Lower lobe of right lung (tissue), 2 donors: ENCODE data around the gene C1orf53. TPM values are rescaled to one million over a fixed set of nuclear protein-coding genes. Genes with fewer than 3 reads are reported as not detected.

Experiments used
- ATAC-seq, 2 donors: fragments of 200-7000 bp; cut with Tn5 transposase; one replicate each; pipeline ENCODE4 v1.9.1; 2020 to 2022; ENCODE audit warnings: mild to moderate bottlenecking in 2 of 2, moderate library complexity in 2 of 2
- DNase-seq: peaks from one replicate; pipeline ENCODE4 v3.0.0-alpha.2; 2020
- H3K27ac ChIP-seq: fragments of 200-600 bp; one replicate; pipeline ENCODE4 v1.8.0; 2022
- H3K27me3 ChIP-seq: fragments of 200-600 bp; one replicate; pipeline ENCODE4 v1.8.0; 2022; ENCODE audit warnings: low read depth
- H3K36me3 ChIP-seq: fragments of 200-600 bp; one replicate; pipeline ENCODE4 v1.8.0; 2022; ENCODE audit warnings: mild to moderate bottlenecking
- H3K4me1 ChIP-seq: fragments of 200-600 bp; one replicate; pipeline ENCODE4 v1.8.0; 2022
- H3K4me3 ChIP-seq: fragments of 200-600 bp; one replicate; pipeline ENCODE4 v1.8.0; 2022; ENCODE audit warnings: mild to moderate bottlenecking
- H3K9me3 ChIP-seq: fragments of 200-600 bp; one replicate; pipeline ENCODE4 v1.8.0; 2022
- CTCF ChIP-seq: fragments of 200-600 bp; IDR thresholded peaks from one replicate; pipeline ENCODE4 v1.8.0; 2022; ENCODE audit warnings: antibody characterized with exemption, mild to moderate bottlenecking
- intact Hi-C: fragments of 100-400 bp; cut with DNase I; formaldehyde crosslinking; loops from one replicate; pipeline ENCODE4 v1.11.0; 2022
- total RNA-seq: library from RNA; stranded (reverse); fragmentation: NEBNext Ultra II Directional; extraction: Animal tissue kit (Norgen Biotek cat#: 25700); gene quantifications from one replicate; pipeline ENCODE4 v1.2.1, GENCODE V29; 2021
- donor health status: DM: no; HTN: yes; CAD: no; lungs with severe emphysema.

The C1orf53 gene
- total RNA-seq, 1 donor from 2014 or later: 2.0 TPM

DNA sequence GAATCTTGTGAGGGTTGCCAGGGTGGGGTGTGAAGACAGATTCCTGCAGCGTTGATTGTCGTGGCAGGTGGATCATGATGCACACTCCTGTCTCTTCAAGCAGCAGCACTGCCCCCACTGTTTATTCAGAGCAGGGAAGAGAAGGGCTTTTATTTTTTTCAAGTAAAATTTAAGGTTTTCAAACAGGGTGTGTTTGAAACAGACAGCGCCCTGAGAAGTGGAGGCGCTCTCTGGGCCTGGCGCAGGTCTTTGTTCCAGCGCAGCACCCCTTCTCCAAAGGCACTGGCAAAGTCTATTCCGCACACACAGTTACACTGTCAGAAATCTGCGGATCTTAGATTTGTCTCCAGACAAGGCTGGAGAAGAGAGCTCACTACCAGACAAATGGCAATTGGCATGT lies 7.0 kb downstream of the C1orf53 start:
- Histone ChIP-seq H3K27ac (no peak overlapping the region), H3K9me3 (no peaks in the 10 kb centered on the region), H3K27me3 (peaks cover 88% of the 10 kb centered on the region), H3K4me1 (peaks cover 36% of the 10 kb centered on the region), H3K4me3 (no peak overlapping the region), H3K36me3 (no peaks in the 10 kb centered on the region)
- intact Hi-C loops: no loop called here
- DNase-seq (no peak), ATAC-seq (no peak)
- no peak for TF ChIP-seq CTCF

- Histone ChIP-seq H3K4me3 (peak overlapping the region; percentile 32), H3K9me3 (no peaks in the 10 kb centered on the region), H3K4me1 (peaks cover 36% of the 10 kb centered on the region), H3K27ac (no peak overlapping the region), H3K27me3 (peaks cover 88% of the 10 kb centered on the region), H3K36me3 (no peaks in the 10 kb centered on the region)
- no peak for TF ChIP-seq CTCF
- intact Hi-C loops: no loop called here
- DNase-seq: no peak
- no peak for ATAC-seq
Observed at GRCh38 chr1:197910120-197910991, 7.9 kb downstream of the C1orf53 start.

- Histone ChIP-seq H3K9me3 (no peaks in the 10 kb centered on the region), H3K36me3 (no peaks in the 10 kb centered on the region), H3K4me3 (peak overlapping the region; percentile 32), H3K27me3 (peaks cover 97% of the 10 kb centered on the region), H3K27ac (no peak overlapping the region), H3K4me1 (peaks cover 46% of the 10 kb centered on the region)
- ATAC-seq (peak; percentile 7 to 25), DNase-seq (peak; percentile 34)
- intact Hi-C loops: no loop called here
- no peak for TF ChIP-seq CTCF
Observed at GRCh38 chr1:197911111-197911856, 8.9 kb downstream of the C1orf53 start.

GRCh38 chr1:197911857-197912696 lies 9.6 kb downstream of the C1orf53 start:
- no peak for TF ChIP-seq CTCF
- Histone ChIP-seq H3K27me3 (peaks cover 100% of the 10 kb centered on the region), H3K4me1 (peaks cover 53% of the 10 kb centered on the region), H3K4me3 (peak overlapping the region; percentile 32), H3K36me3 (no peaks in the 10 kb centered on the region), H3K9me3 (no peaks in the 10 kb centered on the region), H3K27ac (no peak overlapping the region)
- peak; percentile 46 for DNase-seq
- peak; percentile 9 to 11 for ATAC-seq
- intact Hi-C loops: no loop called here
